HepG2 (cell line): Measurements from ENCODE around the gene PRM3. TPM values are rescaled to one million over a fixed set of nuclear protein-coding genes. Genes with fewer than 3 reads are reported as not detected.

ENCODE experiments used
- HOXA5 ChIP-seq: sonication (generic); formaldehyde crosslinking; IDR thresholded peaks from 2 replicates; pipeline ENCODE4 v1.4.0; 2020; ENCODE audit warnings: missing genetic modification reagents
- KDM6A ChIP-seq: IDR thresholded peaks from 2 replicates; pipeline ENCODE4 v1.6.1; 2016; ENCODE audit warnings: low read depth
- MBD4 ChIP-seq: IDR thresholded peaks from 2 replicates; pipeline ENCODE4 v1.6.1; 2012; ENCODE audit warnings: low read length, inconsistent platforms, borderline replicate concordance
- NAIF1 ChIP-seq: sonication (generic); formaldehyde crosslinking; IDR thresholded peaks from 2 replicates; pipeline ENCODE4 v1.5.0; 2020; ENCODE audit warnings: mild to moderate bottlenecking, missing genetic modification reagents, borderline replicate concordance
- PRDM10 ChIP-seq: sonication (generic); formaldehyde crosslinking; IDR thresholded peaks from 2 replicates; pipeline ENCODE4 v1.4.0; 2020; ENCODE audit warnings: low read depth, missing genetic modification reagents
- SNAPC2 ChIP-seq: sonication (generic); formaldehyde crosslinking; IDR thresholded peaks from 2 replicates; pipeline ENCODE4 v1.8.1; 2022; ENCODE audit warnings: mild to moderate bottlenecking, missing genetic modification reagents
- TCF12 ChIP-seq, 2 experiments: fragments of 450-650 bp in 1 of 2; sonication (generic) in 1 of 2; formaldehyde crosslinking in 1 of 2; IDR thresholded peaks; 2 replicates each; pipeline versions ENCODE4 v1.6.1 to v1.8.0; 2017 to 2022; ENCODE audit warnings: antibody characterized with exemption in 1 of 2, mild to moderate bottlenecking in 1 of 2, missing genetic modification reagents in 1 of 2, moderate library complexity in 1 of 2
- ZNF232 ChIP-seq: sonication (generic); formaldehyde crosslinking; IDR thresholded peaks from 2 replicates; pipeline ENCODE4 v1.4.0; 2020; ENCODE audit warnings: missing genetic modification reagents, borderline replicate concordance
- ZNF558 ChIP-seq: sonication (generic); formaldehyde crosslinking; IDR thresholded peaks from 2 replicates; pipeline ENCODE4 v1.9.0; 2022; ENCODE audit warnings: mild to moderate bottlenecking, missing genetic modification reagents, borderline replicate concordance
- ZSCAN9 ChIP-seq: IDR thresholded peaks from 2 replicates; pipeline ENCODE4 v1.6.1; 2016; ENCODE audit warnings: borderline replicate concordance
- polyA plus RNA-seq, 8 experiments: library from polyadenylated mRNA; depleted of rRNA in 3 of 8; stranded (reverse) in 7 of 8; unstranded in 1 of 8; fragments of >200 nt; fragmentation: Illumina TruSeq in 4 of 8; extraction: Trizol in 4 of 8; gene quantifications; 2 replicates each; pipeline versions ENCODE4 v1.2.1 to v1.2.3, GENCODE V29; 2011 to 2016; ENCODE audit warnings: low read depth in 4 of 8, missing spikeins in 1 of 8, mixed read lengths in 1 of 8; ENCODE audit not compliant: insufficient read depth in 1 of 8
- total RNA-seq, 5 experiments: library from RNA; depleted of rRNA; stranded (reverse); fragments of >200 nt; fragmentation: Illumina TruSeq; extraction: Trizol; gene quantifications; 2 replicates each; pipeline ENCODE4 v1.2.3, GENCODE V29; 2016; ENCODE audit warnings: low read depth in 1 of 5
- TF ChIP-seq, protein P1 (sequence below): sonication (generic); formaldehyde crosslinking; conservative IDR thresholded peaks from 2 replicates; pipeline ENCODE4 v1.8.0; 2022; ENCODE audit warnings: missing genetic modification reagents
- TF ChIP-seq, protein P2 (sequence below): sonication (generic); formaldehyde crosslinking; IDR thresholded peaks from 2 replicates; pipeline ENCODE4 v1.5.0; 2020; ENCODE audit warnings: missing genetic modification reagents
- TF ChIP-seq, protein P3 (sequence below): sonication (generic); formaldehyde crosslinking; conservative IDR thresholded peaks from 2 replicates; pipeline ENCODE4 v1.5.0; 2020; ENCODE audit warnings: missing genetic modification reagents
- TF ChIP-seq, protein P4 (sequence below): sonication (generic); formaldehyde crosslinking; IDR thresholded peaks from 2 replicates; pipeline ENCODE4 v1.4.0; 2020; ENCODE audit warnings: missing genetic modification reagents, mild to moderate bottlenecking, borderline replicate concordance
- TF ChIP-seq, protein P5 (sequence below): sonication (generic); formaldehyde crosslinking; IDR thresholded peaks from 2 replicates; pipeline ENCODE4 v1.5.0; 2020; ENCODE audit warnings: mild to moderate bottlenecking, low read depth, missing genetic modification reagents, borderline replicate concordance

PRM3 gene
- total and polyA plus RNA-seq, 2 of the 13 experiments (the other 11 are each of a cell fraction or from before 2014, with no cell fraction given) = not detected

- no peak for TF ChIP-seq PRDM10 (CRISPR knock-in tag)
- TF ChIP-seq ZNF232 (CRISPR knock-in tag) = peak; percentile 67; the same call in 1 of the 2 replicates
- TF ChIP-seq, protein P1, sequence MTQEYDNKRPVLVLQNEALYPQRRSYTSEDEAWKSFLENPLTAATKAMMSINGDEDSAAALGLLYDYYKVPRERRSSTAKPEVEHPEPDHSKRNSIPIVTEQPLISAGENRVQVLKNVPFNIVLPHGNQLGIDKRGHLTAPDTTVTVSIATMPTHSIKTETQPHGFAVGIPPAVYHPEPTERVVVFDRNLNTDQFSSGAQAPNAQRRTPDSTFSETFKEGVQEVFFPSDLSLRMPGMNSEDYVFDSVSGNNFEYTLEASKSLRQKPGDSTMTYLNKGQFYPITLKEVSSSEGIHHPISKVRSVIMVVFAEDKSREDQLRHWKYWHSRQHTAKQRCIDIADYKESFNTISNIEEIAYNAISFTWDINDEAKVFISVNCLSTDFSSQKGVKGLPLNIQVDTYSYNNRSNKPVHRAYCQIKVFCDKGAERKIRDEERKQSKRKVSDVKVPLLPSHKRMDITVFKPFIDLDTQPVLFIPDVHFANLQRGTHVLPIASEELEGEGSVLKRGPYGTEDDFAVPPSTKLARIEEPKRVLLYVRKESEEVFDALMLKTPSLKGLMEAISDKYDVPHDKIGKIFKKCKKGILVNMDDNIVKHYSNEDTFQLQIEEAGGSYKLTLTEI (CRISPR knock-in tag) = no peak
- TF ChIP-seq KDM6A (CRISPR knock-in tag) = peak; percentile 79
- TF ChIP-seq ZNF558 = peak; percentile 96; the same call in 1 of the 2 replicates
- no peak for TF ChIP-seq MBD4
- peak; percentile 61 for TF ChIP-seq NAIF1 (CRISPR knock-in tag)
- TF ChIP-seq, protein P2, sequence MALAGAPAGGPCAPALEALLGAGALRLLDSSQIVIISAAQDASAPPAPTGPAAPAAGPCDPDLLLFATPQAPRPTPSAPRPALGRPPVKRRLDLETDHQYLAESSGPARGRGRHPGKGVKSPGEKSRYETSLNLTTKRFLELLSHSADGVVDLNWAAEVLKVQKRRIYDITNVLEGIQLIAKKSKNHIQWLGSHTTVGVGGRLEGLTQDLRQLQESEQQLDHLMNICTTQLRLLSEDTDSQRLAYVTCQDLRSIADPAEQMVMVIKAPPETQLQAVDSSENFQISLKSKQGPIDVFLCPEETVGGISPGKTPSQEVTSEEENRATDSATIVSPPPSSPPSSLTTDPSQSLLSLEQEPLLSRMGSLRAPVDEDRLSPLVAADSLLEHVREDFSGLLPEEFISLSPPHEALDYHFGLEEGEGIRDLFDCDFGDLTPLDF = 0 out of 2 replicates have a peak, but pooled peaks have one; percentile 50
- TF ChIP-seq, protein P3, sequence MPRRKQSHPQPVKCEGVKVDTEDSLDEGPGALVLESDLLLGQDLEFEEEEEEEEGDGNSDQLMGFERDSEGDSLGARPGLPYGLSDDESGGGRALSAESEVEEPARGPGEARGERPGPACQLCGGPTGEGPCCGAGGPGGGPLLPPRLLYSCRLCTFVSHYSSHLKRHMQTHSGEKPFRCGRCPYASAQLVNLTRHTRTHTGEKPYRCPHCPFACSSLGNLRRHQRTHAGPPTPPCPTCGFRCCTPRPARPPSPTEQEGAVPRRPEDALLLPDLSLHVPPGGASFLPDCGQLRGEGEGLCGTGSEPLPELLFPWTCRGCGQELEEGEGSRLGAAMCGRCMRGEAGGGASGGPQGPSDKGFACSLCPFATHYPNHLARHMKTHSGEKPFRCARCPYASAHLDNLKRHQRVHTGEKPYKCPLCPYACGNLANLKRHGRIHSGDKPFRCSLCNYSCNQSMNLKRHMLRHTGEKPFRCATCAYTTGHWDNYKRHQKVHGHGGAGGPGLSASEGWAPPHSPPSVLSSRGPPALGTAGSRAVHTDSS (CRISPR knock-in tag) = no peak
- TF ChIP-seq SNAPC2 (CRISPR knock-in tag) = no peak
- TF ChIP-seq, protein P4, sequence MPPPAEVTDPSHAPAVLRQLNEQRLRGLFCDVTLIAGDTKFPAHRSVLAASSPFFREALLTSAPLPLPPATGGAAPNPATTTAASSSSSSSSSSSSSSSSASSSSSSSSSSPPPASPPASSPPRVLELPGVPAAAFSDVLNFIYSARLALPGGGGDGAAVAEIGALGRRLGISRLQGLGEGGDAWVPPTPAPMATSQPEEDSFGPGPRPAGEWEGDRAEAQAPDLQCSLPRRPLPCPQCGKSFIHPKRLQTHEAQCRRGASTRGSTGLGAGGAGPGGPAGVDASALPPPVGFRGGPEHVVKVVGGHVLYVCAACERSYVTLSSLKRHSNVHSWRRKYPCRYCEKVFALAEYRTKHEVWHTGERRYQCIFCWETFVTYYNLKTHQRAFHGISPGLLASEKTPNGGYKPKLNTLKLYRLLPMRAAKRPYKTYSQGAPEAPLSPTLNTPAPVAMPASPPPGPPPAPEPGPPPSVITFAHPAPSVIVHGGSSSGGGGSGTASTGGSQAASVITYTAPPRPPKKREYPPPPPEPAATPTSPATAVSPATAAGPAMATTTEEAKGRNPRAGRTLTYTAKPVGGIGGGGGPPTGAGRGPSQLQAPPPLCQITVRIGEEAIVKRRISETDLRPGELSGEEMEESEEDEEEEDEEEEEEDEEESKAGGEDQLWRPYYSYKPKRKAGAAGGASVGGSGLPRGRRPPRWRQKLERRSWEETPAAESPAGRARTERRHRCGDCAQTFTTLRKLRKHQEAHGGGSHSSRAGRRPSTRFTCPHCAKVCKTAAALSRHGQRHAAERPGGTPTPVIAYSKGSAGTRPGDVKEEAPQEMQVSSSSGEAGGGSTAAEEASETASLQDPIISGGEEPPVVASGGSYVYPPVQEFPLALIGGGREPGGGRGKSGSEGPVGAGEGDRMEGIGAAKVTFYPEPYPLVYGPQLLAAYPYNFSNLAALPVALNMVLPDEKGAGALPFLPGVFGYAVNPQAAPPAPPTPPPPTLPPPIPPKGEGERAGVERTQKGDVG (CRISPR knock-in tag) = peak; percentile 35; the same call in 1 of the 2 replicates
- TF ChIP-seq ZSCAN9 (CRISPR knock-in tag) = peak; percentile 76
- TF ChIP-seq HOXA5 = peak; percentile 36; the same call in 1 of the 2 replicates
- no peak for TF ChIP-seq TCF12 (IDR thresholded peaks at IDR 0.05)
- TF ChIP-seq TCF12 (CRISPR knock-in tag; IDR thresholded peaks at IDR 0.05) = peak; percentile 18; the same call in 1 of the 2 replicates
- TF ChIP-seq, protein P5, sequence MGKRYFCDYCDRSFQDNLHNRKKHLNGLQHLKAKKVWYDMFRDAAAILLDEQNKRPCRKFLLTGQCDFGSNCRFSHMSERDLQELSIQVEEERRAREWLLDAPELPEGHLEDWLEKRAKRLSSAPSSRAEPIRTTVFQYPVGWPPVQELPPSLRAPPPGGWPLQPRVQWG (CRISPR knock-in tag) = no peak
Measured at GRCh38 chr16:11296706-11297491, 23.5 kb upstream of the PRM3 start (continued).
